K562 (cell line): ENCODE measurements around the gene UBE2R2. TPM values are rescaled to one million over a fixed set of nuclear protein-coding genes. Genes with fewer than 3 reads are reported as not detected.
A peak's percentile ranks its signal among the peaks of the same experiment; 100 is the strongest.

ENCODE experiments used
- ATAC-seq: fragments of 200-7000 bp; cut with Tn5 transposase; 3 replicates; pipeline ENCODE4 v1.9.1; 2020; ENCODE audit warnings: moderate library complexity
- BruUV-seq: library from RNA; stranded (reverse); fragments of 400-500 nt; replicated peaks from 2 replicates; lab custom pipeline; 2021; lab: Mats Ljungman, UMichigan
- CTCF ChIA-PET: fragments of 300-600 bp; formaldehyde crosslinking; extraction: SDS; loops from one replicate; lab custom pipeline; 2021; ENCODE audit warnings: low intra/inter-chr PET ratio; lab: Yijun Ruan, JAX
- POLR2A ChIA-PET: fragments of 300-600, 350-650 bp; sonication (Branson Sonifier 250); formaldehyde crosslinking; extraction: SDS; loops from one replicate; lab custom pipeline; 2021; ENCODE audit warnings: antibody characterized with exemption, inconsistent platforms; lab: Yijun Ruan, JAX
- DNase-seq, 4 experiments: peaks; one replicate each; pipeline versions ENCODE4 v3.0.0 to v3.0.0-alpha.2; 2011 to 2018; ENCODE audit warnings: low spot score in 3 of 4, mixed read lengths in 3 of 4; ENCODE audit errors: extremely low read depth in 1 of 4
- FAIRE-seq: peaks from 2 replicates; lab custom pipeline; 2011; peaks lifted over from hg19 to GRCh38; lab: Jason Lieb, UNC
- H2AFZ ChIP-seq: 2 replicates; pipeline ENCODE4 v1.6.0; 2011; ENCODE audit warnings: low read depth, low read length, control low read depth, inconsistent platforms
- H3K27ac ChIP-seq: fragments of 200-600 bp; 3 replicates; pipeline ENCODE4 v1.8.0; 2011; ENCODE audit warnings: low read depth, mild to moderate bottlenecking, control low read depth, inconsistent platforms, low read length, moderate library complexity, mixed read lengths; ENCODE audit errors: extremely low read depth
- H3K27me3 ChIP-seq, 2 experiments: fragments of 300-600 bp in 1 of 2; 2 replicates in 1 of 2; 3 replicates in 1 of 2; pipeline versions ENCODE4 v1.6.0 to v1.8.0; 2011; ENCODE audit warnings: inconsistent platforms in 2 of 2, low read length in 2 of 2, mild to moderate bottlenecking in 1 of 2, mixed read lengths in 1 of 2, moderate library complexity in 1 of 2; ENCODE audit not compliant: control insufficient read depth in 2 of 2, insufficient read depth in 2 of 2
- H3K36me3 ChIP-seq: fragments of 300-600 bp; 3 replicates; pipeline ENCODE4 v1.8.0; 2011; ENCODE audit warnings: mild to moderate bottlenecking, low read length, inconsistent platforms; ENCODE audit not compliant: control insufficient read depth, insufficient read depth
- H3K4me1 ChIP-seq, 2 experiments: fragments of 200-600 bp in 1 of 2; replicated peaks in 1 of 2; 2 replicates in 1 of 2; 3 replicates in 1 of 2; pipeline versions ENCODE4 v1.5.1 to v1.8.0; 2011; ENCODE audit warnings: inconsistent platforms in 2 of 2, low read length in 2 of 2, mild to moderate bottlenecking in 1 of 2, mixed read lengths in 1 of 2, moderate library complexity in 1 of 2; ENCODE audit not compliant: control insufficient read depth in 2 of 2, insufficient read depth in 2 of 2
- H3K4me2 ChIP-seq: 2 replicates; pipeline ENCODE4 v1.6.1; 2011; ENCODE audit warnings: low read length, control low read depth, inconsistent platforms, mixed read lengths; ENCODE audit not compliant: insufficient read depth
- H3K4me3 ChIP-seq: fragments of 200-600 bp; sonication (generic), shearing (Covaris generic); 2 replicates; pipeline ENCODE4 v1.5.1; 2016; ENCODE audit warnings: control low read depth, inconsistent platforms
- H3K79me2 ChIP-seq: fragments of 200-600 bp; 3 replicates; pipeline ENCODE4 v1.8.0; 2011; ENCODE audit warnings: low read length, inconsistent platforms; ENCODE audit not compliant: control insufficient read depth, insufficient read depth
- H3K9ac ChIP-seq, 2 experiments: 2 replicates each; pipeline versions ENCODE4 v1.6.0 to v1.6.1; 2011; ENCODE audit warnings: low read depth in 2 of 2, low read length in 2 of 2, control low read depth in 1 of 2, inconsistent platforms in 1 of 2, mild to moderate bottlenecking in 1 of 2, mixed read lengths in 1 of 2; ENCODE audit not compliant: insufficient read depth in 1 of 2
- H3K9me1 ChIP-seq: one replicate; pipeline ENCODE4 v1.6.0; 2011; ENCODE audit warnings: inconsistent platforms, mild to moderate bottlenecking, low read length, moderate library complexity; ENCODE audit not compliant: control insufficient read depth, insufficient read depth
- H3K9me3 ChIP-seq: replicated peaks from 2 replicates; pipeline ENCODE4 v1.5.1; 2011; ENCODE audit warnings: low read depth, low read length, inconsistent platforms; ENCODE audit not compliant: control insufficient read depth, insufficient read depth
- H4K20me1 ChIP-seq: replicated peaks from 2 replicates; pipeline ENCODE4 v1.6.1; 2011; ENCODE audit warnings: low read length, inconsistent platforms, mixed read lengths; ENCODE audit not compliant: control insufficient read depth, insufficient read depth
- CCAR2 ChIP-seq: fragments of 200-400 bp; formaldehyde crosslinking; IDR thresholded peaks from 2 replicates; pipeline ENCODE4 v1.6.1; 2017; ENCODE audit warnings: mild to moderate bottlenecking, low read depth, low read length
- FOXA3 ChIP-seq, 2 experiments: fragments of 450-650 bp in 1 of 2; sonication (generic) in 1 of 2; formaldehyde crosslinking; IDR thresholded peaks in 1 of 2; conservative IDR thresholded peaks in 1 of 2; 2 replicates each; pipeline versions ENCODE4 v1.4.0 to v1.8.0; 2020 to 2022; ENCODE audit warnings: mild to moderate bottlenecking in 2 of 2, missing genetic modification reagents in 1 of 2
- KDM5B ChIP-seq: fragments of 200-600 bp; sonication (generic); IDR thresholded peaks from 2 replicates; pipeline ENCODE4 v1.6.1; 2012; ENCODE audit warnings: low read depth, mild to moderate bottlenecking, moderate library complexity, low read length, control low read depth, inconsistent platforms; ENCODE audit not compliant: insufficient replicate concordance
- PHTF2 ChIP-seq: fragments of 250-450 bp; sonication (Bioruptor Pico); IDR thresholded peaks from 2 replicates; pipeline ENCODE4 v1.5.0; 2021; ENCODE audit warnings: mild to moderate bottlenecking
- TEAD4 ChIP-seq, 2 experiments: sonication (generic) in 1 of 2; formaldehyde crosslinking in 1 of 2; IDR thresholded peaks; 2 replicates each; pipeline versions ENCODE4 v1.6.1 to v1.8.0; 2012 to 2022; ENCODE audit warnings: borderline replicate concordance in 1 of 2, inconsistent platforms in 1 of 2, low read length in 1 of 2, mild to moderate bottlenecking in 1 of 2, missing genetic modification reagents in 1 of 2
- ZNF384 ChIP-seq: IDR thresholded peaks from 2 replicates; pipeline ENCODE4 v1.6.1; 2012; ENCODE audit warnings: low read depth, low read length, improper control_type of control experiment
- WGBS: fragments of 100-300 bp; shearing (Covaris generic); methylation state at CpG from one replicate; pipeline ENCODE4 v1.1.6; 2016; ENCODE audit warnings: low coverage, mixed read lengths; ENCODE audit not compliant: insufficient coverage; ENCODE audit errors: missing lambda C conversion rate; 5-methylcytosine and 5-hydroxymethylcytosine counted together
- in situ Hi-C: fragments of 300-500 bp; cut with MboI; formaldehyde crosslinking; loops from 4 replicates; pipeline ENCODE4 v1.15.0; 2018; ENCODE audit warnings: inconsistent platforms, mixed read lengths
- intact Hi-C: fragments of 100-400 bp; cut with micrococcal nuclease; formaldehyde crosslinking; loops from 2 replicates; pipeline ENCODE4 v1.14.2; 2022
- polyA plus RNA-seq, 8 experiments: library from polyadenylated mRNA; depleted of rRNA in 4 of 8; stranded (reverse) in 5 of 8; unstranded in 3 of 8; fragments of >200 nt; fragmentation: Nextera tagmentation in 2 of 8; fragmentation: Illumina TruSeq in 1 of 8; extraction: Ambion mirVana in 2 of 8; extraction: Trizol in 1 of 8; gene quantifications; 2 replicates each; pipeline versions ENCODE4 v1.2.1 to v1.2.3, GENCODE V29; 2011 to 2014; ENCODE audit warnings: inconsistent platforms in 1 of 8, missing spikeins in 1 of 8
- total RNA-seq, 7 experiments: library from RNA; depleted of rRNA in 6 of 7; stranded (reverse); fragments of >200 nt in 6 of 7; fragmentation: Illumina TruSeq in 2 of 7; extraction: Trizol in 2 of 7; gene quantifications; 2 replicates each; pipeline versions ENCODE4 v1.2.1 to v1.2.3, GENCODE V29; 2011 to 2021; ENCODE audit warnings: low replicate concordance in 1 of 7
- TF ChIP-seq, protein P1 (sequence below), 2 experiments: fragments of 450-650 bp; IDR thresholded peaks; 2 replicates each; pipeline ENCODE4 v1.6.1; 2016; ENCODE audit warnings: mild to moderate bottlenecking in 2 of 2, borderline replicate concordance in 1 of 2, low read depth in 1 of 2, moderate library complexity in 1 of 2
- TF ChIP-seq, protein P2 (sequence below), 2 experiments: fragments of 450-650 bp in 1 of 2; IDR thresholded peaks; 2 replicates each; pipeline ENCODE4 v1.6.1; 2011 to 2017; ENCODE audit warnings: low read depth in 2 of 2, antibody characterized with exemption in 1 of 2, borderline replicate concordance in 1 of 2, low read length in 1 of 2, mild to moderate bottlenecking in 1 of 2, mixed read lengths in 1 of 2; ENCODE audit not compliant: control insufficient read depth in 1 of 2

Gene UBE2R2
- total and polyA plus RNA-seq, 9 of the 15 experiments (the other 6 are each of a cell fraction or from before 2014, with no cell fraction given) = 7.8 to 26.2 (median 11.8) TPM

DNA sequence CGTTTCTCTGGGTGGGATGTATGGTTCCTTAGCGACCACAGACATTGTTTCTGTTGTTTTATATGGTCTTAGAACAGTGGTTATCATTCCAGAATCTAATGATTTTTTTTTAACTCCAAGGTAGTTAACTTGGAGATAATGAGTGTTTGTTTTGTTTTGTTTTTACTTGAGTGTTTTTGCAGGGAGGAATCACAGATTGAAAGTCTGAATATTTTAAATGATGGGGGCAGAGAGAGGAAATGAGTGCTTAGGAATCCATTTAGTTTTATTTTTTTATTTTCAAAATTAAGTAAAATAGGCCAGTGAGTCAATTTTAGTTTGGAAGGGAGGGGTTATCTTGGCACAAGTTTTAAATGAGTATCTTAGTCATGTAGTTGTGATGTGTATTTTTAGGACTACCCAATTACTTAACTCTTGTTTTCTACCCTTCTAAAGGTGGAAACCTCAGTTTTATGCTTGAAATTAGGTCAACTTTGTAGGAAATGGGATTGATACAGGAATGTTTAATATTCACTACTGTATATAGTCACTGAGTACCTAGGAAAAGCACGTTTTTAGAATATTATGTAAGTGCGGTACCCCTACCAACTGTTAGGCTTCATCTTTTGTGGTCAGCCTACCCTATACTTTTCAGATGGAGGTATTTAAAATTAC is 2.0 kb downstream of the UBE2R2 start:
- WGBS = 10% methylated on average over 4 of the region's 4 CpGs
- TF ChIP-seq FOXA3 (CRISPR knock-in tag; conservative IDR thresholded peaks at IDR 0.05 in 1 of 2, IDR thresholded peaks at IDR 0.05 in 1 of 2) (no peak), CCAR2 (no peak), KDM5B (no peak), ZNF384 (no peak), PHTF2 (no peak), TEAD4 (IDR thresholded peaks at IDR 0.05; ENCODE audit: low read length) (no peak), TEAD4 (CRISPR knock-in tag; IDR thresholded peaks at IDR 0.05; ENCODE audit: borderline replicate concordance) (no peak)
- TF ChIP-seq, protein P1, sequence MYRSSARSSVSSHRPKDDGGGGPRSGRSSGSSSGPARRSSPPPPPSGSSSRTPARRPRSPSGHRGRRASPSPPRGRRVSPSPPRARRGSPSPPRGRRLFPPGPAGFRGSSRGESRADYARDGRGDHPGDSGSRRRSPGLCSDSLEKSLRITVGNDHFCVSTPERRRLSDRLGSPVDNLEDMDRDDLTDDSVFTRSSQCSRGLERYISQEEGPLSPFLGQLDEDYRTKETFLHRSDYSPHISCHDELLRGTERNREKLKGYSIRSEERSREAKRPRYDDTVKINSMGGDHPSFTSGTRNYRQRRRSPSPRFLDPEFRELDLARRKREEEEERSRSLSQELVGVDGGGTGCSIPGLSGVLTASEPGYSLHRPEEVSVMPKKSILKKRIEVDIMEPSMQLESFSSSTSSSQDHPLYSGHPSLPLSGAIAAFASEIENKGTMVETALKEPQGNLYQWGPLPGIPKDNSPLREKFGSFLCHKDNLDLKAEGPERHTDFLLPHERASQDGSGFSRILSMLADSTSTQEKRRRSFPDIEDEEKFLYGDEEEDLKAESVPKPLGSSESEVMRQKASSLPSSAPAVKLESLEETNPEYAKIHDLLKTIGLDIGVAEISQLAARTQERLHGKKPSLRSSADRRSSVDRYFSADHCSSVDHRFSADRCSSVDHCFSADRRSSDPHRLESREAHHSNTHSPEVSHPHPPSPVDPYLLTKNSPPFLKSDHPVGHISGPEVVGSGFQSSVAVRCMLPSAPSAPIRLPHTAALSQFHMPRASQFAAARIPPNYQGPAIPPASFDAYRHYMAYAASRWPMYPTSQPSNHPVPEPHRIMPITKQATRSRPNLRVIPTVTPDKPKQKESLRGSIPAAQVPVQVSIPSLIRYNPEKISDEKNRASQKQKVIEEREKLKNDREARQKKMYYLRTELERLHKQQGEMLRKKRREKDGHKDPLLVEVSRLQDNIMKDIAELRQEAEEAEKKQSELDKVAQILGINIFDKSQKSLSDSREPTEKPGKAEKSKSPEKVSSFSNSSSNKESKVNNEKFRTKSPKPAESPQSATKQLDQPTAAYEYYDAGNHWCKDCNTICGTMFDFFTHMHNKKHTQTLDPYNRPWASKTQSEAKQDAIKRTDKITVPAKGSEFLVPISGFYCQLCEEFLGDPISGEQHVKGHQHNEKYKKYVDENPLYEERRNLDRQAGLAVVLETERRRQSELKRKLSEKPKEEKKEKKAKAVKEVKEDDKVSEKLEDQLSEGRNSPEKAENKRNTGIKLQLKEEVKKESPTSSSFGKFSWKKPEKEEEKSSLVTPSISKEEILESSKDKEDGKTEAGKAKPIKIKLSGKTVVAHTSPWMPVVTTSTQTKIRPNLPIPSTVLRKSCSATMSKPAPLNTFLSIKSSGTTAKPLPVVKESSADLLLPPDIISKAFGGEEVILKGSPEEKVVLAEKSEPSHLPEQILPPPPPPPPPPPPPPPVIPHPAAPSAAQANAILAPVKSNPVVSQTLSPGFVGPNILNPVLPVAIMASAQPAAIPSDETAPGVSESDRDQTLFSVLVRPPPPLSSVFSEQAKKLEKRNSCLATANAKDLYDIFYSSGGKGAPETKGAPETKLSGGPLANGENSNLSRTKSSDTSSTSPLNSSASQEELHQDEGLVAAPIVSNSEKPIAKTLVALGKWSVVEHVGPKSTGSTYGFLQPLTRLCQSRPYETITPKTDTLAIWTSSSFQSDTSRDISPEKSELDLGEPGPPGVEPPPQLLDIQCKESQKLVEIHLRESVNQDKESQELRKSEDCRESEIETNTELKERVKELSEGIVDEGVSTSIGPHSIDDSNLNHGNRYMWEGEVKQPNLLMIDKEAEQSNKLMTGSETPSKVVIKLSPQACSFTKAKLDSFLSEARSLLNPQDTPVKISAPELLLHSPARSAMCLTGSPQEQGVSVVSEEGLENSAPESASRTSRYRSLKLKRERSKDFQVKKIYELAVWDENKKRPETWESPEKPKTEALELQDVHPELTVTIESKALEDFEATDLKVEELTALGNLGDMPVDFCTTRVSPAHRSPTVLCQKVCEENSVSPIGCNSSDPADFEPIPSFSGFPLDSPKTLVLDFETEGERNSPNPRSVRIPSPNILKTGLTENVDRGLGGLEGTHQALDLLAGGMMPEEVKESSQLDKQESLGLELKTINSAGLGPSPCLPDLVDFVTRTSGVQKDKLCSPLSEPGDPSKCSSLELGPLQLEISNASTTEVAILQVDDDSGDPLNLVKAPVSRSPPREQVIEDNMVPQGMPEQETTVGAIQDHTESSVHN (IDR thresholded peaks at IDR 0.05; ENCODE audit: borderline replicate concordance in 1 of 2, low read depth in 1 of 2) = no peak
- TF ChIP-seq, protein P2, sequence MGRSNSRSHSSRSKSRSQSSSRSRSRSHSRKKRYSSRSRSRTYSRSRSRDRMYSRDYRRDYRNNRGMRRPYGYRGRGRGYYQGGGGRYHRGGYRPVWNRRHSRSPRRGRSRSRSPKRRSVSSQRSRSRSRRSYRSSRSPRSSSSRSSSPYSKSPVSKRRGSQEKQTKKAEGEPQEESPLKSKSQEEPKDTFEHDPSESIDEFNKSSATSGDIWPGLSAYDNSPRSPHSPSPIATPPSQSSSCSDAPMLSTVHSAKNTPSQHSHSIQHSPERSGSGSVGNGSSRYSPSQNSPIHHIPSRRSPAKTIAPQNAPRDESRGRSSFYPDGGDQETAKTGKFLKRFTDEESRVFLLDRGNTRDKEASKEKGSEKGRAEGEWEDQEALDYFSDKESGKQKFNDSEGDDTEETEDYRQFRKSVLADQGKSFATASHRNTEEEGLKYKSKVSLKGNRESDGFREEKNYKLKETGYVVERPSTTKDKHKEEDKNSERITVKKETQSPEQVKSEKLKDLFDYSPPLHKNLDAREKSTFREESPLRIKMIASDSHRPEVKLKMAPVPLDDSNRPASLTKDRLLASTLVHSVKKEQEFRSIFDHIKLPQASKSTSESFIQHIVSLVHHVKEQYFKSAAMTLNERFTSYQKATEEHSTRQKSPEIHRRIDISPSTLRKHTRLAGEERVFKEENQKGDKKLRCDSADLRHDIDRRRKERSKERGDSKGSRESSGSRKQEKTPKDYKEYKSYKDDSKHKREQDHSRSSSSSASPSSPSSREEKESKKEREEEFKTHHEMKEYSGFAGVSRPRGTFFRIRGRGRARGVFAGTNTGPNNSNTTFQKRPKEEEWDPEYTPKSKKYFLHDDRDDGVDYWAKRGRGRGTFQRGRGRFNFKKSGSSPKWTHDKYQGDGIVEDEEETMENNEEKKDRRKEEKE (IDR thresholded peaks at IDR 0.05; ENCODE audit: borderline replicate concordance in 1 of 2, control insufficient read depth in 1 of 2, low read depth in 2 of 2, low read length in 1 of 2) = no peak

More for the DNA sequence above, 2.0 kb downstream of the UBE2R2 start:
- CTCF ChIA-PET = no interaction called here
- FAIRE-seq (no peak), DNase-seq (no peak), ATAC-seq (no peak)
- H3K9me3 ChIP-seq = no peaks in the 10 kb centered on the region
- POLR2A ChIA-PET = no interaction called here
- H3K4me2 ChIP-seq = peak overlapping the region; percentile 77
- H3K4me3 ChIP-seq = peak overlapping the region; percentile 85
- H3K27me3 ChIP-seq = no peaks in the 10 kb centered on the region
- H3K79me2 ChIP-seq = peaks cover 67% of the 10 kb centered on the region
- peak overlapping the region; percentile 92 for H3K27ac ChIP-seq
- no peaks in the 10 kb centered on the region for H4K20me1 ChIP-seq
- in situ Hi-C loops (no loop called here), intact Hi-C loops (loop anchor here (10.0 kb wide), 1 partner anchor 96 kb away; no protein-coding TSS in a partner anchor)
- no TSS peak for BruUV-seq
- H3K4me1 ChIP-seq = peaks cover 11 to 15% of the 10 kb centered on the region in 2 experiments; a peak in 4 of 5 replicates
- H3K9me1 ChIP-seq = no peaks in the 10 kb centered on the region
- H3K36me3 ChIP-seq = peaks cover 5% of the 10 kb centered on the region; the same call in 1 of the 3 replicates
- no peak overlapping the region for H2AFZ ChIP-seq
- H3K9ac ChIP-seq = peak overlapping the region in 1 of 2 experiments; percentile 78; a peak in 3 of 4 replicates
